AG04449 (cell line): ENCODE results near the gene ZNF609.
"Not testable (repeated sequence)": the region's sequence is repeated elsewhere in the genome, so short reads cannot be mapped to it uniquely, and the experiment has no call there.

ENCODE experiments used
- CTCF ChIA-PET: fragments of 350-600 bp; formaldehyde crosslinking; extraction: SDS; loops from one replicate; lab custom pipeline; 2021; ENCODE audit warnings: antibody characterized with exemption; lab: Yijun Ruan, JAX
- POLR2A ChIA-PET: fragments of 400-600, 350-600 bp; formaldehyde crosslinking; extraction: SDS; loops from one replicate; lab custom pipeline; 2020; ENCODE audit warnings: antibody characterized with exemption, inconsistent platforms; lab: Yijun Ruan, JAX
- DNase-seq: peaks from one replicate; pipeline ENCODE4 v3.0.0-alpha.2; 2010; ENCODE audit warnings: low read depth, low spot score
- H3K4me3 ChIP-seq: 2 replicates; pipeline ENCODE4 v1.5.1; 2011; ENCODE audit warnings: low read depth, mild to moderate bottlenecking, control low read depth, low read length
- CTCF ChIP-seq: IDR thresholded peaks from one replicate; pipeline ENCODE4 v1.5.1; 2011; ENCODE audit warnings: mild to moderate bottlenecking, moderate library complexity, low read length, control low read depth, inconsistent platforms; ENCODE audit not compliant: insufficient read depth; ENCODE audit errors: missing control alignments

Gene ZNF609

GRCh38 chr15:64643685-64644084 is 183.3 kb downstream of the ZNF609 start:
- CTCF ChIA-PET = interaction anchor here (1.2 kb wide), 1 partner anchor 10 kb away, joined by 5 read pairs; no protein-coding TSS in a partner anchor
- POLR2A ChIA-PET = interaction anchor here (0.6 to 1.2 kb wide), 2 partner anchors 7 to 69 kb away, joined by 3 read pairs; no protein-coding TSS in a partner anchor
- TF ChIP-seq CTCF = no peak
- DNase-seq = no peak
- no peak overlapping the region for H3K4me3 ChIP-seq

DNA sequence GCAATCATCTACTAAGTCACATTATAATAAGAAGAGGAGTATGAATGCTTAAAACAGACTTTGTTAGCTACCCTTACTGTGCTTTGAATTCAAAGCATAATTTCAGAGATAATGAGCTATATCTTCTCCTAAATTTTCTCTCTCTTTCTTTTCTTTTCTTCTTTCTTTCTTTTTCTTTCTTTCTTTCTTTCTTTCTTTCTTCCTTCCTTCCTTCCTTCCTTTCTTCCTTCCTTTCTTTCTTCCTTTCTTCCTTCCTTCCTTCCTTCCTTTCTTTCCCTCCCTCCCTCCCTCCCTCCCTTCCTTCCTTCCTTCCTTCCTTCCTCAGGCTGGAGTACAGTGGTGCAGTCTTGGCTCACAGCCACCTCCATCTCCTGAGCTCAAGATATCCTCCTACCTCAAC is 184.4 kb downstream of the ZNF609 start:
- CTCF ChIA-PET = interaction anchor here (0.5 to 1.2 kb wide), 2 partner anchors 9 kb away, joined by 4 to 5 read pairs; no protein-coding TSS in a partner anchor
- H3K4me3 ChIP-seq, DNase-seq: not testable (repeated sequence)
- POLR2A ChIA-PET = interaction anchor here (1.2 kb wide), 1 partner anchor 9 kb away, joined by 3 read pairs; no protein-coding TSS in a partner anchor

- POLR2A ChIA-PET = no interaction called here
- CTCF ChIA-PET = interaction anchor here (2.1 kb wide), 1 partner anchor 10 kb away, joined by 4 read pairs; no protein-coding TSS in a partner anchor
- no peak for DNase-seq
- TF ChIP-seq CTCF = no peak
- H3K4me3 ChIP-seq = no peak overlapping the region
Measured at GRCh38 chr15:64645995-64646394, 185.6 kb downstream of the ZNF609 start.

DNA sequence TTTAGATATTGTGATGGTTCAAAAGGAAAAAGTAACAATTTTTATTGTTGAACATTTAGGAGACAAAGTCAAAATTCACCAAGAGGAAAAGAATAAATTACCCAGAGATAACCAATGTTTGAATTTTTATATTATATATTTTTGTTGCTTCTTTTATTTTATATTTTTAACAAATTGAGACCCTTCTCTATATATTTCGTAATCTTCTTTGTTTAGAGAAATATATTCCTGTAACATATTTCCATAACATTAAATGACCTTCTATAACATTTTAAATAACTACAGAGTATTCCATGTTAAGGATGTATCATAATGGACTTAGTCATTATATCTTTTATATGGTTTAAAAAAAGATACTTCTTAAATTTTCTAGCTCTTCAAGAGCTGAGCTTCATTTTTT is 187.0 kb downstream of the ZNF609 start:
- CTCF ChIA-PET = interaction anchor here (0.6 to 1.7 kb wide), 3 partner anchors 81 to 220 kb away, joined by 3 to 4 read pairs (median 4); no protein-coding TSS in a partner anchor
- POLR2A ChIA-PET = no interaction called here
- DNase-seq = no peak
- no peak for TF ChIP-seq CTCF
- H3K4me3 ChIP-seq = no peak overlapping the region

DNA sequence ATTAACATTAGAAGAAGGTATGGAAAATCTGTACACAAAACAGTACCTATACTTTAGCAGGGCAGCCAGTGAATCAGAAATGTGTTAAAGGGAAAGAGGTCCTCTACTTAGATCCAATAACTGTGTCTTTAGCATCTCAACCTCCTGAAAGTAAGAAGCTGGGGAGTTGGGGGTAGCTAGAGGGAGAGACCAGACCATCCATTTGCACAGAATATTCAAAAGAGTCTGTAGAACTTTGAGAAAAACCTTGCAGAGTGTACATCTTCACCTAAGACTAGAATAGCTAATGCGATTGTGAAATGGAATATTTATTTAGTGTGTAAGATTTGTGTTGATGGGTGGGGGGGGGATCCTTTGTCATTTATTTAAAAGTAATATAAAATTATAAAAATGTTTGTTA is 190.2 kb downstream of the ZNF609 start:
- TF ChIP-seq CTCF = no peak
- CTCF ChIA-PET = interaction anchor here (0.8 to 3.7 kb wide), 3 partner anchors 10 to 223 kb away, joined by 3 to 63 read pairs (median 7); no protein-coding TSS in a partner anchor
- H3K4me3 ChIP-seq = no peak overlapping the region
- no peak for DNase-seq
- POLR2A ChIA-PET = no interaction called here

- no peak for DNase-seq
- TF ChIP-seq CTCF = no peak
- CTCF ChIA-PET = interaction anchor here (0.8 to 3.7 kb wide), 5 partner anchors 13 to 225 kb away, joined by 3 to 63 read pairs (median 4); no protein-coding TSS in a partner anchor
- POLR2A ChIA-PET = no interaction called here
- no peak overlapping the region for H3K4me3 ChIP-seq
Measured at GRCh38 chr15:64651601-64652191, 191.3 kb downstream of the ZNF609 start.
